HG03066 (cell line): Measurements from ENCODE around the gene CEP192.
"Not testable (repeated sequence)": the region's sequence is repeated elsewhere in the genome, so short reads cannot be mapped to it uniquely, and the experiment has no call there.

Source experiments
- ATAC-seq: cut with Tn5 transposase; IDR thresholded peaks from one replicate; pipeline ENCODE4 v1.9.1; 2021; ENCODE audit warnings: low read depth; ENCODE audit not compliant: unreplicated experiment

CEP192 gene, protein sequence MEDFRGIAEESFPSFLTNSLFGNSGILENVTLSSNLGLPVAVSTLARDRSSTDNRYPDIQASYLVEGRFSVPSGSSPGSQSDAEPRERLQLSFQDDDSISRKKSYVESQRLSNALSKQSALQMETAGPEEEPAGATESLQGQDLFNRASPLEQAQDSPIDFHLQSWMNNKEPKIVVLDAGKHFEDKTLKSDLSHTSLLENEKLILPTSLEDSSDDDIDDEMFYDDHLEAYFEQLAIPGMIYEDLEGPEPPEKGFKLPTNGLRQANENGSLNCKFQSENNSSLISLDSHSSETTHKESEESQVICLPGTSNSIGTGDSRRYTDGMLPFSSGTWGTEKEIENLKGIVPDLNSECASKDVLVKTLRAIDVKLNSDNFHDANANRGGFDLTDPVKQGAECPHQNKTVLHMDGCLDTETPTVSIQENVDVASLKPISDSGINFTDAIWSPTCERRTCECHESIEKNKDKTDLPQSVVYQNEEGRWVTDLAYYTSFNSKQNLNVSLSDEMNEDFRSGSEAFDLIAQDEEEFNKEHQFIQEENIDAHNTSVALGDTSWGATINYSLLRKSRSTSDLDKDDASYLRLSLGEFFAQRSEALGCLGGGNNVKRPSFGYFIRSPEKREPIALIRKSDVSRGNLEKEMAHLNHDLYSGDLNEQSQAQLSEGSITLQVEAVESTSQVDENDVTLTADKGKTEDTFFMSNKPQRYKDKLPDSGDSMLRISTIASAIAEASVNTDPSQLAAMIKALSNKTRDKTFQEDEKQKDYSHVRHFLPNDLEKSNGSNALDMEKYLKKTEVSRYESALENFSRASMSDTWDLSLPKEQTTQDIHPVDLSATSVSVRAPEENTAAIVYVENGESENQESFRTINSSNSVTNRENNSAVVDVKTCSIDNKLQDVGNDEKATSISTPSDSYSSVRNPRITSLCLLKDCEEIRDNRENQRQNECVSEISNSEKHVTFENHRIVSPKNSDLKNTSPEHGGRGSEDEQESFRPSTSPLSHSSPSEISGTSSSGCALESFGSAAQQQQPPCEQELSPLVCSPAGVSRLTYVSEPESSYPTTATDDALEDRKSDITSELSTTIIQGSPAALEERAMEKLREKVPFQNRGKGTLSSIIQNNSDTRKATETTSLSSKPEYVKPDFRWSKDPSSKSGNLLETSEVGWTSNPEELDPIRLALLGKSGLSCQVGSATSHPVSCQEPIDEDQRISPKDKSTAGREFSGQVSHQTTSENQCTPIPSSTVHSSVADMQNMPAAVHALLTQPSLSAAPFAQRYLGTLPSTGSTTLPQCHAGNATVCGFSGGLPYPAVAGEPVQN (N-terminal part only)

DNA sequence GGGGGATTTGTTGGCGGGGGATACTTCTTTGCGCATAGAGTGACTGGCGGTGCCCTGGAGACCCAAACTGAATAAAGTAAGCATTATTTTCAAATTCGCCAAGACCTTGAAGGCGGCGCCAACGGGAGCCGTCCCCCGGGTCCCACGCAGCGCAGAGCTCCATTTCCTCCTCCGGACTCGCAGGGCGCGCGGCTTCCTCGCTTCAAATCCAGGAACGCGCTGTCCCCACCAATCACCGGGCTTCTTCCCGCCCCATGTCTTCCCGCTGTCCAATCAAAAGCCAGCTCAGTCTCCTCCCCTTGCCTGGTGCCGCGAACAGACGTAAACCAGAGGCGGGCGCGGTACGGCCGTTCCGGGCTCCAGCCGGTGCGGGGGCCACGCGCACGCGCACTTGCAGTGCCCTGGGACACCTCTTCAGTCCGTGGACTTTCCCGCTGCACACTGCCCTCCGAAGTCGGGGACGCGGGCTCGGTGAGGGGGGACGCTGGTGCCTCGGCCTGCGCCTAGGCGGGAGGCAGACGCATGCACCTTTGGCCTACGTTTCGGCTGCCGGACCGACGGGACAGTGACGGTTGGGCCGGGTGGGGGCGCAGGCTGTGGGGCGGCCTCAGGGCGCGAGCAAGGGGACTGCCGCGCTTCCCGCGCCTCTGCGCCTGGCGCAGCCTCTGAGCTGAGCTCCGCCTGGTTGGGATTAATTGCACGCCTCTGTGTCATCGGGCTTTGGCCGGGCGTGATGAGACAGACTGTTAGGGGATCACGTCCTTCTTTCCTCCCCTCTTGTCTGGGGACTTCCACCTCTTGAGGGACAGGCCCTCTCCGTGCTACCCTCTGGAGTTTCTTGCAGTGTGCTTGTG is at the start of gene CEP192:
Gene CEP192, plus strand, starts transcription at position 396 of the 854 bp plus-strand sequence. CDS start 8,063 bp downstream, outside the sequence.
- ATAC-seq = peak; percentile 87

DNA sequence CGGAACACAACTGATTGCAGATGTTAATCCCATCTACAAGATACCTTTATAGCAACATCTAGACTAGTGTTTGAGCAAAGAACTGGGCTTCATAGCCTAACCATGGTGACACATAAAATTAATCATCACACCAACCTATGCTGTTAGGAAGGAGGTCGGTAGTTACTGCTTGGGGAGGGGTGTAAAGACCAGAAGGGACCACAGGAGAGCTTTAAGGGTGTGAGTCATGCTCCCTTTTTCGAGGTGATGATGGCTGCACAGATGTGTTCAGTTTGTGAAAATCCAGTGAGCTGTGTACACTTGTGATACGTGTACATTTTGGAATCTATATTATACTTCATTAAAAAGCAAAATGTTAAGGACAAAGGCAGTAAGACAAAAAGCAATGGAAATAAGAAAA is 47.9 kb upstream of the CEP192 start:
- ATAC-seq = no peak

DNA sequence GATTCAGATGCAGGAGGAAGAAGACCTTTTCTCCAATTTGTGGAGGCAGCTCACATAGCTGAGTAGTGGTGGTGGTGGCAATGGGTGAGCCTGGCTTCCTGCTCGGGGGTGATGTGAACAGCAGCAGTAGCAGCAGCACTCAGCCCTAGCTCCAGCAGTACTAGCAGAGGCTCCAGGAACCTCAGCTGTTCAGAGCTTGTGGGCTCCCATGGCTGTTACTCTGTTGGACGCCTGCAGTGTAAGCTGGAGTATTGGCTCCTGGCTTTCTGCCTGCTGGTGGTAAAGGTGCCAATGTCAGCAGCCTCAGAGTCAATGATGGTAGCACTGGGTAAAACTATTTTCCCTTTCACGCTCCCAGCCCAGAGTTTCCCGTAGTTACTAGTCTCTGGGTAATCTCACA is 46.5 kb upstream of the CEP192 start:
- no peak for ATAC-seq

DNA sequence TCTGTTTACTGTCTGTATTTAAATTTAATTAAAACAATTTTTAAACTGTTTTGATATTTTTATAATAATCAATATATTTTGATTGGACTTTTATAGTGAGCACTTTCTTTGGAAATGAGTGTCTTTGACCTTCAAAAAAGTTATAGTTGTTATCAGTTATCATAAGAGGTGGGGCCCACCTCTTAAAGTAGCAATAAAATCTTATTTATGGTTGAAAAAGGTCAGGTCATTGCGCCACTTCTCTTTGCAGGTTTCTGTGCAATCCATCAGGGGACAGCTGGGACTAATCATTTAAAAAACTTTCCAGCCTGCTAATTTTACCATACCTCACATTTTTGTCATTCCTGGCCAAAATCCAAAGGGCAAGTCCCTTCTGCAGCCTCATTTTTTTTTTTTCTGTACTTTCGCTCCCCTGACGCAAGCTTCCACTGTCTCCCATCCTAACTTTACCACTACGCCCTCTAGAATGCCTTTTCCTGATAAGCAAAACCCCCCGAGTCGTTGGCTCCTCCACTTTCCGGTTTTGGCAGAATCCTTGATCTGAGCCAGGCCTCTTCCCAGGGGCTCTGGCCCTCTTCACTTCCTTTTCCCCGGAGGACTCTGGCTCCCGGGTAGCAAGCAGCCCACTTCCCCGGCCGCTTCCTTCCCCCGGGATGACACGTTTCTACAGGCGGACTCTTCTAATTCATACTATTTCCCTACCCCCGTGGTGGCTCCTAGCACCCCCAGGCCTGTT is 44.4 kb upstream of the CEP192 start:
- no peak for ATAC-seq

DNA sequence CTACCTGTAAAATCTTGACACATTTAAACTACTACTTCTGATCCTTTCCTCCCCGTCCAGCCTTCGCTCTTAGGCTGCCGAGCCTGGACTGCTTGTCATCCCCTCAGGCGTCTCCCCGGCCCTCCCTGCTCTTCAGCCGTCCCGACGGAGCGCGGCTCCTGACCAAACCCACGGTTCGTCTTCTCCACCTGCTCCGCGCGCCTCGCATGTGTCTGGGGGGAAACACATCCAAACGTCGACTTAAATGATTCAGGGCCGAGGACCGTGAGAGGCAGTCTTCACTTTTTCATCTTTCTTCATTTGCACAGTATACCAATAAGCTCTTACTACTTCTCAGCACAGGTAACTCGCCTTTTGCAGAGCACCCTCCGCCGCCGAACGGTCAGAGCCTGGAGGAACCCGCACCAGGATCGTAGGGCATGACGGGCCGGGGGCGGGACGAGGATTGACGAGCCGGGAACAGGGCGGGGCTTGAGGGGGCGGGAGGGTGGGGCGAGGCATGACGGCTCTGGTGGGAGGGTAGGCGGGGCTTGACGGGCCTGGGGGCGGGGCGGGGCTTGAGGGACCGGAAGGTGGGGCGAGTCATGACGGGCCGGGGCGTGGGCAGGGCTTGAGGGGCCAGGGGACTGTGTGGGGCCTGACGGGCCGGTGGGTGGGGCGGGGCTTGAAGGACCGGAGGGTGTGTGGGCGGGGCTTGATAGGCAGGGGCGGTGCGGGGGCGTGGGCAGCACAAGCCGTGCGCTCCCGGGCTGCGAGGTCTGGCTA is 43.7 kb upstream of the CEP192 start, which contains the start of gene SEH1L:
Gene SEH1L, plus strand, starts transcription at position 727 of the 765 bp plus-strand sequence. CDS start 111 bp downstream, outside the sequence.
- peak; percentile 70 for ATAC-seq

DNA sequence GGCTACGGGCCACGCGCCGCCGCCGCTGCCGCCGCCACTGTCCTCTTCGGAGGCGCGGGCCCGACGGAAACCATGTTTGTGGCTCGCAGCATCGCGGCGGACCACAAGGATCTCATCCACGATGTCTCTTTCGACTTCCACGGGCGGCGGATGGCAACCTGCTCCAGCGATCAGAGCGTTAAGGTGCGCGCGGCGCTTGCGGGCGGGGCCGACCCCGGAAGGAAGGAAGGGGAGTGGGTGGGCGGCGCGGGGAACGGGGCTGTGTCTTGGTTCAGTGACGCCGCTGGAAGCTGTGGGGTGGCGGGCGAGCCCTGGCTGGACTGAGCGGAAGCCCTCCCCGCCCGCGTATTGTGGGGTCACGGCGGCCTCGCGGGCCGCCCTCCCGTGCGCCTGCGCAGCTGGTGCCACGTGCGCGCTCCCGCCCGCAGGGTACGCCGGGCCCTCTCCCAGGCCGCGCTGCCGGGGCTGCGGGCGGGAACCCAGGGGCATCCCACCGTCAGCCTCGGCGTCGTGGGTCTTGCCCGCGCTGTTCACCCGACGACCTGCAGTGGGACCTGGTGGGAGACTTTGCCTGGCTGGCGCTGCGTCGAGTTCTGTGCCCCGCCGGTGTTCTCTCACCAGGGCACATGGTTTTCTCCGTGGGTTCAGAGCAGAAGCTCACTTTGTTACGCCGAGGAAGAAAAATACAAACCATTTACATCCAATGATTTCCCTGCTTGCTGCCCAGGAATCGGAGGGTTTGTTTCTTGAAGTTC is 42.9 kb upstream of the CEP192 start:
- ATAC-seq = peak; percentile 61

DNA sequence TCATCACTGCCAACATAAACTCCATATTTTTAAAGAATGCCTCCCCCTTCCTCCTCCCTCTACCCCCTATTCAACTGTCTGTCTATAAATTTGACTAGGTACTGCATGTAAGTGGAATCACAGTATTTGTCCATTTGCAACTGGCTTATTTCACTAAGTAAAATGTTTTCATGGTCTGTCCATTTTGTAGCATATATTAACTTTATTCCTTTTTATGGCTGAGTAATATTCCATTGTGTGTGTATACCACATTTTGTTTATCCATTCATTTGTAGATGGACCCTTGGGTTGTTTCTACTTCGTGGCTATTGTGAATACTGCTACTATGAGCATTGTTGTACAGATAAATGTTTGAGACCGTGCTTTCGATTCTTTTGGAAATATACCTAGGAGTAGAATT is 32.7 kb upstream of the CEP192 start:
- ATAC-seq = no peak

DNA sequence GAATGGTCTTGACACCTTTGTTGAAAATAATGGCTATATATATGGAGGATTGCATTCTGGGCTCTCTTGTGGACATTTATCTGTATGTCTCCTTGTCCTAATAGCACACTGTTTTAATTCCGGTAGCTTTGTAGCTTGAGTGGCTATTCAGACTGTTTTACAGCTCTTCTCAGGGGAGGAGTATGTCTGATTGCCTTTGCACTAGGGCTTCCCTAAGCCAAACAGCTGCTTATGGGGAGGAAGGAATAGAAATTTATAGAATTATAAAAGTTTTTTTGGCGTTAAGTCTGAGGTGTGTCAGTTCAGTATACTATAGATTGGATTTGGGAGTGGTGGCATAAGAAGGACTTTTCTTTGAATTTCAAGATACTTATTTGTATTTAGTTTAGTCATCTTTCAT is 30.8 kb upstream of the CEP192 start:
- ATAC-seq = no peak

DNA sequence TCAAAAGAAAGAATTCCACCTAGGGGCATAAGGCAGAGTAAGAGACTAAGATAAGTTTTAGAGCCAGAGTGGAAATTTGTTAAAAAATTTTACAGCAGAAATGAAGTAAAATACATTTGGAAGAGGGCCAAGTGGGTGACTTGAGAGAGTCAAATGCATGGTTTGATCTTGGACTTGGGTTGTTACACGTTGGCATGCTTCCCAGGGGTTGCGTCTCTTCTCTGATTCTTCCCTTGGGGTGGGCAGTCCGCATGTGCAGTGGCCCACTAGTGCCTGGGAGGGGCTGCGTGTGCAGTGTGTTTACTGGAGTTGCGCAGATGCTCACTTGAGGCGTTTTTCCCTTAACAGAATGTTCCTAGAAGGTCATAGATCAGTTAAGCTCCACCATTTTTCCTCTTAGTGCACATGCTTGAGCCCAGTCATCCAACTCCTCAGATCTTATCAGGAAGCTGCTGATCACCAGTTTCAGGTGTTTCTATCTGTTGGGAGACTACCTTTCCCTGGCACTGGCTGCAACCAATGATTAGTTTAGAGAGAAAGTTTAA is 30.2 kb upstream of the CEP192 start:
- no peak for ATAC-seq

DNA sequence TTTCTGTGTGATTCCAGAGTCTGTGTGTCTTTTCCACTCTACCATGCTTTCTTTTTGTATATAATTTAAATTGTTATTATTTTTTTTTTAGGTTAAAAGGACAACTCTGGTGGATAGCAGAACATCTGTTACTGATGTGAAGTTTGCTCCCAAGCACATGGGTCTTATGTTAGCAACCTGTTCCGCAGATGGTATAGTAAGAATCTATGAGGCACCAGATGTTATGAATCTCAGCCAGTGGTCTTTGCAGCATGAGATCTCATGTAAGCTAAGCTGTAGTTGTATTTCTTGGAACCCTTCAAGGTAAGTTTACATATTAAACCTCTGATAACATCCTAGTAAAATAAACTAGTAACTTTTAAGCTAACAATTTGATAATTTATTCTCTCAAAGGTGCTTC is 28.1 kb upstream of the CEP192 start:
- ATAC-seq = no peak

DNA sequence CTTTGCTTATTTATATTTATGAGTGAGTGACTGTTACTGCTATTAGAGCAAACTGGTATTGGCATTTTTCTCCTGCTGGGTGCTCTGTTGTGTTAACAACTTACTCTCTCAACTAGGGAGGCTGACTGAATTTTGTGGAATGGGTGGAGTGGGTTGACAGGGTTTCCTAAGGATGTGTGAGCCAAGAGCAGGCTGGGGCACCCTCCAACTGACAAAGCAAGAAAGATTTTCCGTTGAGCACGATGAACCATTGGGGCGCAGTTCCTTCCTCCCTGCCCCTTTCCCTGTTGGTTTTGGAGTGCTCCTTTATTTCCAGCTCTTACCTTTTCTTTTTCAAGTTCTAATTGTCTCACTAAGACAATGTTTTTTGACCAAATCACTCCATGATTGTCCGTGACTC is 23.0 kb upstream of the CEP192 start:
- ATAC-seq = no peak

DNA sequence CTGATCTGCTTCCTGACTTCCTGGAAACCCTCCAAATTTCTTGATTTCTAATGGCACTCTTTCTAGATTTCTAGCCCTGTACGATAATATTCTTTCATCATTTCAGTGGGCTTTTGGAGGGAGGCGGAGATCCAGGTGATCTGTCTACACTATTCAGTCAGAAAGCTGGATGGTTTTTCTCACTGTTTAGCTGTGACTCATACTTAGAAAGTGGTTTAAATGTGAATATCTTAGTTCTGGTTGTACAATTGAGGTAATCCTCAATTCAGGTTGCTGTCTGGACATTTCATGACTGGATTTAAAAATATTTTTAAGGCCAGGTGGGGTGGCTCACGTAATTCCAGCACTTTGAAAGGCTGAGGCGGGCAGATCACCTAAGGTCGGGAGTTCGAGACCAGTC is 22.5 kb upstream of the CEP192 start:
- ATAC-seq = no peak

DNA sequence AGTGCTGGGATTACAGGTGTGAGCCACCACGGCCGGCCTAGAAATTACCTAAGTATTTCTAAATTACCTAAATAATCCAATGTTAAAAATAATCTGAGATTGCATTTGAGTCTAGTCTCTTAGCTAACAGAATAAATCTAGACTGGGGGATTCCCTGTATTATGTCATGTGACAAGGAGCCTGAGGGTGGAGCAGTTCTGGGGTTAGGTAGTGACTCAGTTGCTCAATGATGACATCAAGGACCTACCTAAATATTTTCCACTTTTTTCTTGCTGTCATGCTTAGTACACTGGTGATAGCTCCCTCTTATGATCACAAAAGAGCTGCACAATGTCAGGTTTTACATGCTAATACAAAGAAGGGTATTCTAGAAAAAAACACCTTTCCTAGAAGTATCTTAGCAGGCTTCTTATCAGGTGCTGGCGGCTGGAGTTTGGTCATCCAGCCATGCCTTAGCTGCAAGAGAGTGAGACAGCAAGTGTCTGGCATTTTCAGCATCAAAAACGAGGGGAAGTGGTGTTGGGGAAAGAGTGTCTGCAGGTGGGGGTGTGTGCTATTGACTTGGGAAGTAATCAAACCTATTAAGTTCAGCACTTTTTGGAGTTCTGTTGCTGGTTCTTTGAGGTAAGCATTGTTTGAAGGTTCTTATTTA is 17.5 kb upstream of the CEP192 start:
- no peak for ATAC-seq

DNA sequence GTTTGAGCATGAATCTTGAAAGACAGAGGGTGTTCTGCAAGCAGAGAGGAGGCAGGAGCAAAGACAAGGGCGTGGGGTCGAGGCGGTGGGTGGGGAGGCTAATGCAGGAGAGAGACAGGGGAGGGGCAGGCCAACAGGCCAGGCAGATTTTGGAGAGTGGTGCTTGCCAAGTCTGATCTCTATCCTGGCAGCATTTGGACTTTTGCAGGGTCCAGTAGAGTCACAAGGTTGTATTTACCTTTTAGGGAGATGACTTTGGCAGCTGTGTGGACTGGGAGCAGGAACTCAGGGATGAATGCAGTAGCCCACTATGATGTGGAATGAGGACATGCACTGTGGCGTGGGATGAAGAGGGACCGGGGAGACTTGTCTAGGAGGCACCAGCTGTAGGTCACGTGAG is 15.7 kb upstream of the CEP192 start:
- no peak for ATAC-seq

DNA sequence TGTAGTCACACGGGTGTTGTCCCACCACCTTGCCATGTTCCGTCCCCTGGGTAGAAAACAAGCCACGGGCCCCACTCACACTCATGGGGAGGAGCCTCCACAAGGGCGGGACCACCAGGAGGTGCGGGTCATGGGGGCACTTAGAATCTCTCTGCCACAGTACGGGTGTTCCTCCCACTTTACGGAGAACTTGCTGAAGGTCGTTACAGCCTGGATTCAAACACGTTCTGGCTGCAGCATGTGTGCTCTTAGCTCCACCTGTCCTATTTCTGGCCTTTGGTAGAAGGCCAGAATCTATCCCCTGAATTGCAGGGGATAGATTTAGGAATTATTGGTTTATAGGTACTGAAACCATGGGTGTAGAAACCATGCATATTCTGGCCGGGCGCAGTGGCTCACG is 14.9 kb upstream of the CEP192 start:
- no peak for ATAC-seq

DNA sequence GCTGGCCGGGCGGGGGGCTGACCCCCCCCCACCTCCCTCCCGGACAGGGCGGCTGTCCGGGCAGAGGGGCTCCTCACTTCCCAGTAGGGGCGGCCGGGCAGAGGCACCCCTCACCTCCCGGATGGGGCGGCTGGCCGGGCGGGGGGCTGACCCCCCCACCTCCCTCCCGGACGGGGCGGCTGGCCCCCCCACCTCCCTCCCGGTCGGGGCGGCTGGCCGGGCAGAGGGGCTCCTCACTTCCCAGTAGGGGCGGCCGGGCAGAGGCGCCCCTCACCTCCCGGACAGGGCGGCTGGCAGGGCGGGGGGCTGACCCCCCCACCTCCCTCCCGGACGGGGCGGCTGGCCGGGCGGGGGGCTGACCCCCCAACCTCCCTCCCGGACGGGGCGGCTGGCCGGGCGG is 11.1 kb upstream of the CEP192 start:
- not testable (repeated sequence) for ATAC-seq
